Measurements from ENCODE around the gene C14orf132.
A peak's percentile ranks its signal among the peaks of the same experiment; 100 is the strongest.

The C14orf132 gene

GRCh38 chr14:96051642-96052540 is 12.7 kb downstream of the C14orf132 start:
- peaks cover 7% of the 10 kb centered on the region for H3K36me3 Mint-ChIP-seq (ENCODE audit: low read depth)
- no peak for TF ChIP-seq CTCF (IDR thresholded peaks at IDR 0.05; ENCODE audit: unreplicated experiment in 3 of 3)
- no peak overlapping the region for H3K4me3 Mint-ChIP-seq
- no peak overlapping the region for H3K27ac Mint-ChIP-seq
- no peaks in the 10 kb centered on the region for H3K27me3 Mint-ChIP-seq (ENCODE audit: low read depth)
- no peaks in the 10 kb centered on the region for H3K9me3 Mint-ChIP-seq
- H3K4me1 Mint-ChIP-seq = peaks cover 60% of the 10 kb centered on the region

- H3K9me3 Mint-ChIP-seq = no peaks in the 10 kb centered on the region
- no peaks in the 10 kb centered on the region for H3K27me3 Mint-ChIP-seq (ENCODE audit: low read depth)
- TF ChIP-seq CTCF (IDR thresholded peaks at IDR 0.05; ENCODE audit: unreplicated experiment in 3 of 3) = no peak
- no peak overlapping the region for H3K27ac Mint-ChIP-seq
- peaks cover 5% of the 10 kb centered on the region for H3K36me3 Mint-ChIP-seq (ENCODE audit: low read depth)
- H3K4me1 Mint-ChIP-seq = peaks cover 61% of the 10 kb centered on the region
- H3K4me3 Mint-ChIP-seq = no peak overlapping the region
Measured at GRCh38 chr14:96052541-96053247, 13.5 kb downstream of the C14orf132 start.

GRCh38 chr14:96053248-96053599 is 14.1 kb downstream of the C14orf132 start:
- Mint-ChIP-seq H3K27me3 (ENCODE audit: low read depth) (no peaks in the 10 kb centered on the region), H3K9me3 (no peaks in the 10 kb centered on the region), H3K4me3 (no peak overlapping the region), H3K27ac (no peak overlapping the region), H3K36me3 (ENCODE audit: low read depth) (peaks cover 5% of the 10 kb centered on the region), H3K4me1 (peaks cover 61% of the 10 kb centered on the region)
- no peak for TF ChIP-seq CTCF (IDR thresholded peaks at IDR 0.05; ENCODE audit: unreplicated experiment in 3 of 3)

GRCh38 chr14:96053600-96054381 is 14.6 kb downstream of the C14orf132 start:
- no peak for TF ChIP-seq CTCF (IDR thresholded peaks at IDR 0.05; ENCODE audit: unreplicated experiment in 3 of 3)
- Mint-ChIP-seq H3K27ac (peak overlapping the region in 2 of 3 experiments; percentile 33 to 63), H3K4me1 (peaks cover 61% of the 10 kb centered on the region), H3K36me3 (ENCODE audit: low read depth) (peaks cover 5% of the 10 kb centered on the region), H3K27me3 (ENCODE audit: low read depth) (no peaks in the 10 kb centered on the region), H3K9me3 (no peaks in the 10 kb centered on the region), H3K4me3 (no peak overlapping the region)

- no peak for TF ChIP-seq CTCF (IDR thresholded peaks at IDR 0.05; ENCODE audit: unreplicated experiment in 3 of 3)
- no peaks in the 10 kb centered on the region for H3K27me3 Mint-ChIP-seq (ENCODE audit: low read depth)
- no peak overlapping the region for H3K4me3 Mint-ChIP-seq
- H3K36me3 Mint-ChIP-seq (ENCODE audit: low read depth) = peaks cover 5% of the 10 kb centered on the region
- H3K4me1 Mint-ChIP-seq = peaks cover 62% of the 10 kb centered on the region
- H3K27ac Mint-ChIP-seq = peak overlapping the region in 1 of 3 experiments; percentile 28
- no peaks in the 10 kb centered on the region for H3K9me3 Mint-ChIP-seq
Measured at GRCh38 chr14:96054661-96055060, 15.5 kb downstream of the C14orf132 start.

Measured in nephron (organoid).